Loucy (cell line): ENCODE measurements around the gene KBTBD12.

Experiments
- EZH2phosphoT487 ChIP-seq: fragments of 200-600 bp; IDR thresholded peaks from 2 replicates; pipeline ENCODE4 v1.6.1; 2018; ENCODE audit warnings: antibody characterized with exemption, mild to moderate bottlenecking, moderate library complexity, borderline replicate concordance
- TF ChIP-seq, protein P1 (sequence below): fragments of 200-600 bp; sonication (generic); conservative IDR thresholded peaks from 2 replicates; pipeline ENCODE4 v1.5.1; 2014; ENCODE audit warnings: mild to moderate bottlenecking, antibody characterized with exemption, low read length

- TF ChIP-seq, protein P1, sequence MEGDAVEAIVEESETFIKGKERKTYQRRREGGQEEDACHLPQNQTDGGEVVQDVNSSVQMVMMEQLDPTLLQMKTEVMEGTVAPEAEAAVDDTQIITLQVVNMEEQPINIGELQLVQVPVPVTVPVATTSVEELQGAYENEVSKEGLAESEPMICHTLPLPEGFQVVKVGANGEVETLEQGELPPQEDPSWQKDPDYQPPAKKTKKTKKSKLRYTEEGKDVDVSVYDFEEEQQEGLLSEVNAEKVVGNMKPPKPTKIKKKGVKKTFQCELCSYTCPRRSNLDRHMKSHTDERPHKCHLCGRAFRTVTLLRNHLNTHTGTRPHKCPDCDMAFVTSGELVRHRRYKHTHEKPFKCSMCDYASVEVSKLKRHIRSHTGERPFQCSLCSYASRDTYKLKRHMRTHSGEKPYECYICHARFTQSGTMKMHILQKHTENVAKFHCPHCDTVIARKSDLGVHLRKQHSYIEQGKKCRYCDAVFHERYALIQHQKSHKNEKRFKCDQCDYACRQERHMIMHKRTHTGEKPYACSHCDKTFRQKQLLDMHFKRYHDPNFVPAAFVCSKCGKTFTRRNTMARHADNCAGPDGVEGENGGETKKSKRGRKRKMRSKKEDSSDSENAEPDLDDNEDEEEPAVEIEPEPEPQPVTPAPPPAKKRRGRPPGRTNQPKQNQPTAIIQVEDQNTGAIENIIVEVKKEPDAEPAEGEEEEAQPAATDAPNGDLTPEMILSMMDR = no peak
- TF ChIP-seq EZH2phosphoT487 = no peak
Observed at GRCh38 chr3:127886231-127886955, 28.6 kb upstream of the KBTBD12 start.
